CD4-positive, alpha-beta memory T cell (primary cell): Measurements from ENCODE around the gene KDM7A. TPM values are rescaled to one million over a fixed set of nuclear protein-coding genes. Genes with fewer than 3 reads are reported as not detected.
A peak's percentile ranks its signal among the peaks of the same experiment; 100 is the strongest.

Experiments used
- CTCF ChIA-PET: fragments of 350-600 bp; sonication (Branson Sonifier 250); formaldehyde crosslinking; loops from one replicate; lab custom pipeline; 2021; ENCODE audit warnings: inconsistent platforms; ENCODE audit not compliant: partially characterized antibody; lab: Charles Lee
- POLR2A ChIA-PET: fragments of 350-600 bp; sonication (Branson Sonifier 250); formaldehyde crosslinking; loops from one replicate; lab custom pipeline; 2021; ENCODE audit not compliant: partially characterized antibody; lab: Charles Lee
- DNase-seq, 5 donors: peaks; one replicate each; pipeline versions ENCODE4 v3.0.0 to v3.0.0-alpha.2; 2020 to 2022; ENCODE audit warnings: mixed read lengths in 1 of 5
- H3K27ac ChIP-seq: one replicate; pipeline ENCODE4 v1.7.0; 2013; ENCODE audit warnings: low read depth, low read length
- H3K27me3 ChIP-seq: 2 replicates; pipeline ENCODE4 v1.7.0; 2013; ENCODE audit warnings: mild to moderate bottlenecking, low read length, moderate library complexity; ENCODE audit not compliant: insufficient read depth
- H3K36me3 ChIP-seq: 2 replicates; pipeline ENCODE4 v1.7.0; 2013; ENCODE audit warnings: mild to moderate bottlenecking, low read length, moderate library complexity; ENCODE audit not compliant: insufficient read depth
- H3K4me1 ChIP-seq: 2 replicates; pipeline ENCODE4 v1.7.0; 2013; ENCODE audit warnings: mild to moderate bottlenecking, low read length, moderate library complexity; ENCODE audit not compliant: insufficient read depth
- H3K4me3 ChIP-seq, 2 donors: one replicate each; pipeline ENCODE4 v1.7.0; 2013; ENCODE audit warnings: low read length in 2 of 2, mild to moderate bottlenecking in 1 of 2
- H3K9me3 ChIP-seq, 2 donors: one replicate each; pipeline ENCODE4 v1.7.0; 2013; ENCODE audit warnings: low read length in 2 of 2, control low read depth in 1 of 2; ENCODE audit not compliant: control insufficient read depth in 1 of 2
- H3K27ac Mint-ChIP-seq, 7 donors: one replicate each; pipeline ENCODE4 v1.8.0; 2020 to 2021; ENCODE audit warnings: mixed read lengths in 7 of 7, mild to moderate bottlenecking in 6 of 7, inconsistent platforms in 3 of 7, moderate library complexity in 3 of 7
- H3K27me3 Mint-ChIP-seq, 2 donors: one replicate each; pipeline ENCODE4 v1.8.0; 2020 to 2021; ENCODE audit warnings: mixed read lengths in 2 of 2
- H3K36me3 Mint-ChIP-seq, 2 donors: one replicate each; pipeline ENCODE4 v1.8.0; 2020 to 2021; ENCODE audit warnings: mixed read lengths in 2 of 2, inconsistent platforms in 1 of 2, mild to moderate bottlenecking in 1 of 2
- H3K4me1 Mint-ChIP-seq, 4 donors: one replicate each; pipeline ENCODE4 v1.8.0; 2020 to 2021; ENCODE audit warnings: mixed read lengths in 4 of 4, mild to moderate bottlenecking in 1 of 4
- H3K4me3 Mint-ChIP-seq, 8 donors: one replicate each; pipeline ENCODE4 v1.8.0; 2020 to 2021; ENCODE audit warnings: mixed read lengths in 8 of 8, mild to moderate bottlenecking in 7 of 8, moderate library complexity in 6 of 8, inconsistent platforms in 3 of 8
- H3K9me3 Mint-ChIP-seq, 8 donors: one replicate each; pipeline ENCODE4 v1.8.0; 2020 to 2021; ENCODE audit warnings: mixed read lengths in 8 of 8, mild to moderate bottlenecking in 5 of 8, inconsistent platforms in 3 of 8, moderate library complexity in 1 of 8
- intact Hi-C: fragments of 100-400 bp; cut with micrococcal nuclease; formaldehyde crosslinking; loops from one replicate; pipeline ENCODE4 v1.15.1; 2023
- polyA plus RNA-seq, 2 donors: library from polyadenylated mRNA; unstranded; fragments of 300-500 nt; fragmentation: Illumina TruSeq; gene quantifications; one replicate each; pipeline ENCODE4 v1.2.3, GENCODE V29; 2021
- total RNA-seq, 2 experiments: library from RNA; stranded (reverse); gene quantifications; one replicate each; pipeline ENCODE4 v1.2.3, GENCODE V29; 2021

The KDM7A gene
- total and polyA plus RNA-seq, 4 experiments from 2014 or later, result 3.3 to 45.9 (median 23.6) TPM

GRCh38 chr7:140201393-140201792 lies 24.6 kb upstream of the KDM7A start:
- H3K27ac ChIP-seq, result no peak overlapping the region

DNA sequence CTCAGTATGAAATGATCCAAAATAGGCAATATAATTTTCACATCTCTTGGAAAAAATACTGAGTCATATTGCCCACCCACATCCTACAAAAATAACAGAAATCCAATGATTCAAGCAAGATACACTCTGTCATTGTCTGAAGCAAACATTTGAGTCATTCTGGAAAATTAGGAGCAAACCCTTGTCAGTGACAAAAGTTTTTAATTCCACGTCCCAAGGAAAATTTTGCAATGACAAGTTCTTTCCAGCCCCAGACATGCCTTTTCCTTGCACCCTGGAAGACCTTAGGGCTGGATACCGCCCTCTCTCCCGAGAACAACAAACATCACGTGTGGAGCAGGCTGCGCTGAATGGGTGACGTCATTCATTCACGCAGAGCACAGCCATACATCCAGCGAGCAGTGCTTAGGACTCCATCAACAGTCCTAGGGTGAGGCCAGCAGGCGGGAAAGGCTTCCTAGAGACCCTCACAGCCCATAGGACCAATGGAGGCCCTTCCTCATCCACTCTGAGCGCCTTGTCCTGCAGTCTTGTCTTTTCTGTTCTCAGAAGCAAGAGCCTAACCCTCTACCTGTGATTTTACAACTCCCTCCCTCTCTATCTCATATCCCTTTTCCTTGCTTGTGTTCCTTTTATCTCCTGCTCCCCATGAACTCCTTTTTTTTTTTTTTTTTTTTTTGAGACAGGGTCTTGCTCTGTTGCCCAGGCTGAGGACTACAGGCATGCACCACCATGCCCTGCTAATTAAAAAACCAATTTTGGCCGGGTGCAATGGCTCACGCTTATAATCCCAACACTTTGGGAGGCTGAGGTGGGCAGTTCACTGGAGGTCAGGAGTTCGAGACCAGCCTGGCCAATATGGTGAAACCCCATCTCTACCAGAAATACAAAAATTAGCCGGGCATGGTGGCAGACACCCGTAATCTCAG lies 23.5 kb upstream of the KDM7A start:
- no peak for DNase-seq
- Mint-ChIP-seq H3K36me3 (peaks cover 0 to 13% of the 10 kb centered on the region in 2 donors), H3K27me3 (no peaks in the 10 kb centered on the region), H3K27ac (no peak overlapping the region), H3K4me1 (peaks cover 1 to 17% (median 5%) of the 10 kb centered on the region in 4 donors), H3K4me3 (no peak overlapping the region), H3K9me3 (peaks cover 0 to 17% (median 11%) of the 10 kb centered on the region in 8 donors)
- Histone ChIP-seq H3K9me3 (no peaks in the 10 kb centered on the region), H3K4me1 (no peaks in the 10 kb centered on the region), H3K27ac (no peak overlapping the region), H3K36me3 (no peaks in the 10 kb centered on the region), H3K27me3 (no peaks in the 10 kb centered on the region), H3K4me3 (no peak overlapping the region)
- POLR2A ChIA-PET, result interaction anchor here (0.6 to 0.7 kb wide), 2 partner anchors 10 to 23 kb away, joined by 3 read pairs; no protein-coding TSS in a partner anchor
- intact Hi-C loops, result no loop called here
- CTCF ChIA-PET, result interaction anchor here (0.9 kb wide), 1 partner anchor 105 kb away, joined by 3 read pairs; no protein-coding TSS in a partner anchor

More at GRCh38 chr7:140201393-140201792, 24.6 kb upstream of the KDM7A start:
- Histone ChIP-seq H3K4me3 (no peak overlapping the region), H3K9me3 (no peaks in the 10 kb centered on the region), H3K27me3 (no peaks in the 10 kb centered on the region), H3K4me1 (no peaks in the 10 kb centered on the region), H3K36me3 (no peaks in the 10 kb centered on the region)
- DNase-seq, result no peak
- Mint-ChIP-seq H3K4me3 (no peak overlapping the region), H3K27ac (no peak overlapping the region), H3K9me3 (peaks cover 0 to 17% (median 11%) of the 10 kb centered on the region in 8 donors), H3K4me1 (peaks cover 3 to 11% (median 6%) of the 10 kb centered on the region in 4 donors), H3K36me3 (peaks cover 0 to 13% of the 10 kb centered on the region in 2 donors), H3K27me3 (no peaks in the 10 kb centered on the region)
- intact Hi-C loops, result no loop called here
- ChIA-PET POLR2A (no interaction called here), CTCF (no interaction called here)

DNA sequence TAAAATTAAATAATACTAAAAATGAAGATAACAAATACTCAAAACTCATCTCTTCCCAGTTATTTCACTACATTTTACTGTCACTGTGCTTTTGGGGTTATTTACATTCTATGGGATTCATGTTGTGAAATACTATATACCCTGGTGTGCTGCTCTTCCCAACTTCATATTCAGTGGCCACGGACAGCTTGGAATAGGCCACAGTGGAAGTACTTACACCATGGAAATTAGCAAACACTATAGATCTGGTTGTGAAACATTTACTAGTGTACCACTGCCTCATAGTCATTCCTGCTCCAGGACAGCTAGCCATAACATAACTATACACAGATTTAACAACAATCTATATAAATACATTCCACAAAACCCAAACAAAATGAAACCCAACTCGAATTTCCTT lies 21.2 kb upstream of the KDM7A start:
- H3K36me3 Mint-ChIP-seq, result no peaks in the 10 kb centered on the region
- ChIA-PET POLR2A (interaction anchor here (1.4 kb wide), 1 partner anchor 21 kb away, joined by 6 read pairs; the partner anchor contains the start of gene KDM7A), CTCF (no interaction called here)
- Histone ChIP-seq H3K4me3 (no peak overlapping the region), H3K4me1 (no peaks in the 10 kb centered on the region), H3K27ac (no peak overlapping the region), H3K36me3 (no peaks in the 10 kb centered on the region), H3K27me3 (no peaks in the 10 kb centered on the region), H3K9me3 (no peaks in the 10 kb centered on the region)
- intact Hi-C loops, result no loop called here
- H3K4me3 Mint-ChIP-seq, result no peak overlapping the region
- H3K27ac Mint-ChIP-seq, result no peak overlapping the region
- no peaks in the 10 kb centered on the region for H3K27me3 Mint-ChIP-seq
- peaks cover 1 to 17% (median 5%) of the 10 kb centered on the region in 4 donors for H3K4me1 Mint-ChIP-seq
- no peak for DNase-seq
- H3K9me3 Mint-ChIP-seq, result peaks cover 0 to 5% (median 0%) of the 10 kb centered on the region in 8 donors

- Histone ChIP-seq H3K36me3 (no peaks in the 10 kb centered on the region), H3K4me1 (no peaks in the 10 kb centered on the region), H3K4me3 (no peak overlapping the region), H3K27me3 (no peaks in the 10 kb centered on the region), H3K9me3 (no peaks in the 10 kb centered on the region), H3K27ac (no peak overlapping the region)
- no peak for DNase-seq
- H3K27ac Mint-ChIP-seq, result no peak overlapping the region
- H3K4me1 Mint-ChIP-seq, result peaks cover 1 to 17% (median 5%) of the 10 kb centered on the region in 4 donors
- no peak overlapping the region for H3K4me3 Mint-ChIP-seq
- intact Hi-C loops, result no loop called here
- ChIA-PET CTCF (no interaction called here), POLR2A (interaction anchor here (1.4 kb wide), 1 partner anchor 21 kb away, joined by 6 read pairs; the partner anchor contains the start of gene KDM7A)
- H3K9me3 Mint-ChIP-seq, result peaks cover 0 to 5% (median 0%) of the 10 kb centered on the region in 8 donors
- no peaks in the 10 kb centered on the region for H3K36me3 Mint-ChIP-seq
- H3K27me3 Mint-ChIP-seq, result no peaks in the 10 kb centered on the region
Measured at GRCh38 chr7:140197218-140197890, 20.6 kb upstream of the KDM7A start.

DNA sequence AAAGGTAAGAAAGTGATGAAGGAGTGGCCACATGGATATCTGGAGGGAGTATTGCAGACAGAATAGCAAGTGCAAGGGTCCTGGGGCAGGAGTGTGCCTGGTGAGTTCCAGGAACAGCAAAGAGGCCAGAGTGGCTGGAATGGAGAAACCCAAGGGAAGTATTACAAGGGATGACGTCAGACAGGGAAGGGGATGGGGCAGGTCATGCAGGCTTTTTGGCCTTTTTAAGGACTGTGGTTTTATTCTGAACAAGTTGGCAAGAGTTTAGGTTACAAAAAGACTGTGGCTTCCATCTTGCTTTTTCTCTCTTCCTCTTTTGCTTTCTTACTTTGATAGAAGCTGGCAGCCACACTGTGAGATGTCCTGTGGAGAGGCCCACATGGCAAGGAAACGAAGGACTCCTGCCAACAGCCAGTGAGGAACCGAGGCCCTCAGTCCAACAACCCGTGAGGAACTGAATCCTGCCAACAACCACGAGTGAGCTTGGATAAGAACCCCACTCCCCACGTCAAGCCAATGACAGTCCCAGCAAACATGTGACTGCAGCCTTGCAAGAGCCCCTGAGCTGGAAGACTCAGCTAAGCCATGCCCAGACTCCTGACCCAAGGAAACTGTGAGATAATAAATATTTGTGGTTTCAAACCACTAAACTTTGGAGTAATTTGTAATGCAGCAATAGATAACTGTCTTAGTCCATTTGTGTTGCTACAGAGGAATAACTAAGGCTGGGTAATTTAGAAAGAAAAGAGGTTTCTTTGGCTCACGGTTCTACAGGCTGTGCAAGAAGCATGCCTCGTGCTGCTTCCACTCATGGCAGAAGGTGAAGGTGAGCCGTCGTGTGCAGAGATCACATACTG lies 19.8 kb upstream of the KDM7A start:
- Mint-ChIP-seq H3K27ac (peak overlapping the region in 1 of 7 donors; percentile 22), H3K4me1 (peaks cover 1 to 17% (median 5%) of the 10 kb centered on the region in 4 donors), H3K27me3 (no peaks in the 10 kb centered on the region), H3K9me3 (peaks cover 0 to 2% (median 0%) of the 10 kb centered on the region in 8 donors), H3K4me3 (no peak overlapping the region), H3K36me3 (no peaks in the 10 kb centered on the region)
- Histone ChIP-seq H3K36me3 (no peaks in the 10 kb centered on the region), H3K4me3 (no peak overlapping the region), H3K9me3 (no peaks in the 10 kb centered on the region), H3K27me3 (no peaks in the 10 kb centered on the region), H3K4me1 (no peaks in the 10 kb centered on the region), H3K27ac (no peak overlapping the region)
- intact Hi-C loops, result no loop called here
- ChIA-PET POLR2A (interaction anchor here (1.4 kb wide), 1 partner anchor 20 kb away, joined by 6 read pairs; the partner anchor contains the start of gene KDM7A), CTCF (no interaction called here)
- DNase-seq, result no peak

DNA sequence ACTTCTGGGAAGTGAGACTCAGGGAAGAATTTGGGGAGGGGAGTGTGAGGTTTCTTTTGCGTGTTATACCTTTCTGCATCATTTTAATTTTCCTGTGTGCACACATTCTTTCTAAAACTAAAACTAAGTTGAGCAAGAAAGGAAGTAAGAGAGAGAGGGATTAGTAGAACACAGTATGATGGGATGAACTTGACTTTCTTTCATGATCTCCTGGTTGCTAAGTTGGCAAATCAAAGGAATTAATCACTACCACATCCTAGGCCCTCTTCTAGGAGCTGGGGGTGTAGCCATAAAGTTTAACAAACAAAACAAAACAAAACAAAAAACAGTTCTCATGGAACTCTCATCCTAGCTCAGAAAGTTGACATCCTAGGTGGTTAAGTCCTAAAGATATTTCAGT lies 19.1 kb upstream of the KDM7A start:
- H3K36me3 Mint-ChIP-seq, result no peaks in the 10 kb centered on the region
- H3K36me3 ChIP-seq, result no peaks in the 10 kb centered on the region
- no peak for DNase-seq
- CTCF ChIA-PET, result no interaction called here
- no peak overlapping the region for H3K4me3 ChIP-seq
- no peak overlapping the region for H3K4me3 Mint-ChIP-seq
- peaks cover 0 to 2% (median 0%) of the 10 kb centered on the region in 8 donors for H3K9me3 Mint-ChIP-seq
- no peaks in the 10 kb centered on the region for H3K9me3 ChIP-seq
- no peaks in the 10 kb centered on the region for H3K4me1 ChIP-seq
- H3K27me3 Mint-ChIP-seq, result no peaks in the 10 kb centered on the region
- peak overlapping the region in 1 of 7 donors; percentile 10 for H3K27ac Mint-ChIP-seq
- POLR2A ChIA-PET, result no interaction called here
- no peaks in the 10 kb centered on the region for H3K27me3 ChIP-seq
- no peak overlapping the region for H3K27ac ChIP-seq
- intact Hi-C loops, result no loop called here
- H3K4me1 Mint-ChIP-seq, result peaks cover 1 to 17% (median 5%) of the 10 kb centered on the region in 4 donors
